Naive thymus-derived CD4-positive, alpha-beta T cell (primary cell): ENCODE results near the gene FGFR3. TPM values are rescaled to one million over a fixed set of nuclear protein-coding genes. Genes with fewer than 3 reads are reported as not detected.

Experiments
- ATAC-seq: fragments of 150-1000 bp; cut with Tn5 transposase; 2 replicates; pipeline ENCODE4 v1.10.0; 2021; ENCODE audit warnings: mild to moderate bottlenecking, moderate library complexity
- CTCF ChIA-PET: fragments of 350-600 bp; sonication (Branson Sonifier 250); formaldehyde crosslinking; loops from one replicate; lab custom pipeline; 2021; ENCODE audit warnings: antibody characterized with exemption; lab: Charles Lee
- POLR2A ChIA-PET: fragments of 350-600 bp; sonication (Branson Sonifier 250); formaldehyde crosslinking; loops from one replicate; lab custom pipeline; 2021; ENCODE audit warnings: antibody characterized with exemption, inconsistent platforms; lab: Charles Lee
- DNase-seq, 9 donors: peaks; one replicate each; pipeline versions ENCODE4 v3.0.0 to v3.0.0-alpha.2; 2020 to 2022; ENCODE audit warnings: mixed read lengths in 1 of 9
- H3K27ac ChIP-seq: one replicate; pipeline ENCODE4 v1.7.0; 2013; ENCODE audit warnings: mild to moderate bottlenecking, low read depth, low read length, moderate library complexity
- H3K27me3 ChIP-seq, 2 donors: one replicate each; pipeline ENCODE4 v1.7.0; 2013; ENCODE audit warnings: low read length in 2 of 2, mild to moderate bottlenecking in 2 of 2, moderate library complexity in 2 of 2; ENCODE audit not compliant: control insufficient read depth in 2 of 2, insufficient read depth in 2 of 2
- H3K36me3 ChIP-seq, 3 experiments: 1 replicate in 2 of 3; 2 replicates in 1 of 3; pipeline ENCODE4 v1.7.0; 2013; ENCODE audit warnings: low read length in 3 of 3, mild to moderate bottlenecking in 3 of 3, moderate library complexity in 1 of 3; ENCODE audit not compliant: insufficient read depth in 3 of 3, control insufficient read depth in 2 of 3
- H3K4me1 ChIP-seq, 2 donors: one replicate each; pipeline ENCODE4 v1.7.0; 2013; ENCODE audit warnings: low read length in 2 of 2, mild to moderate bottlenecking in 2 of 2, moderate library complexity in 1 of 2; ENCODE audit not compliant: control insufficient read depth in 2 of 2, insufficient read depth in 2 of 2
- H3K4me3 ChIP-seq: 2 replicates; pipeline ENCODE4 v1.7.0; 2013; ENCODE audit warnings: mild to moderate bottlenecking, low read length
- H3K9me3 ChIP-seq, 3 experiments: 1 replicate in 2 of 3; 2 replicates in 1 of 3; pipeline ENCODE4 v1.7.0; 2013; ENCODE audit warnings: low read length in 3 of 3; ENCODE audit not compliant: control insufficient read depth in 2 of 3
- H3K27ac Mint-ChIP-seq, 9 donors: one replicate each; pipeline ENCODE4 v1.8.0; 2020 to 2022; ENCODE audit warnings: mixed read lengths in 9 of 9, mild to moderate bottlenecking in 8 of 9, moderate library complexity in 5 of 9, inconsistent platforms in 2 of 9
- H3K27me3 Mint-ChIP-seq, 5 donors: one replicate each; pipeline ENCODE4 v1.8.0; 2021 to 2022; ENCODE audit warnings: mixed read lengths in 5 of 5, mild to moderate bottlenecking in 1 of 5
- H3K36me3 Mint-ChIP-seq, 5 donors: one replicate each; pipeline ENCODE4 v1.8.0; 2020 to 2022; ENCODE audit warnings: mixed read lengths in 5 of 5, mild to moderate bottlenecking in 3 of 5, inconsistent platforms in 1 of 5
- H3K4me1 Mint-ChIP-seq, 7 donors: one replicate each; pipeline ENCODE4 v1.8.0; 2020 to 2022; ENCODE audit warnings: mixed read lengths in 7 of 7, mild to moderate bottlenecking in 3 of 7, inconsistent platforms in 1 of 7
- H3K4me3 Mint-ChIP-seq, 10 donors: one replicate each; pipeline ENCODE4 v1.8.0; 2020 to 2022; ENCODE audit warnings: mild to moderate bottlenecking in 10 of 10, mixed read lengths in 10 of 10, moderate library complexity in 6 of 10, inconsistent platforms in 2 of 10
- H3K9me3 Mint-ChIP-seq, 11 donors: one replicate each; pipeline ENCODE4 v1.8.0; 2020 to 2022; ENCODE audit warnings: mixed read lengths in 11 of 11, mild to moderate bottlenecking in 4 of 11, inconsistent platforms in 1 of 11, moderate library complexity in 1 of 11
- intact Hi-C, 2 donors: fragments of 100-400 bp; cut with micrococcal nuclease; formaldehyde crosslinking; loops; one replicate each; pipeline ENCODE4 v1.15.1; 2023
- polyA plus RNA-seq, 2 donors: library from polyadenylated mRNA; unstranded; fragments of 300-500 nt; fragmentation: Illumina TruSeq; gene quantifications; one replicate each; pipeline ENCODE4 v1.2.3, GENCODE V29; 2021
- total RNA-seq, 6 experiments: library from RNA in 5 of 6; stranded (reverse) in 5 of 6; gene quantifications; 1 replicate in 5 of 6; 2 replicates in 1 of 6; pipeline ENCODE4 v1.2.3 and lab custom pipeline; 2021 to 2026

The FGFR3 gene
- total and polyA plus RNA-seq, 7 experiments from 2014 or later, result 1.0 TPM; not detected in 6

GRCh38 chr4:1750381-1751154 is 42.5 kb upstream of the FGFR3 start:
- H3K9me3 Mint-ChIP-seq, result no peaks in the 10 kb centered on the region
- H3K9me3 ChIP-seq, result no peaks in the 10 kb centered on the region
- H3K4me3 Mint-ChIP-seq, result no peak overlapping the region
- ChIA-PET POLR2A (no interaction called here), CTCF (interaction anchor here (0.6 to 2.5 kb wide), 2 partner anchors 89 to 149 kb away, joined by 3 to 11 read pairs; no protein-coding TSS in a partner anchor)
- ATAC-seq, result no peak
- peak overlapping the region in 1 of 9 donors; percentile 31 for H3K27ac Mint-ChIP-seq
- no peak overlapping the region for H3K4me3 ChIP-seq
- peaks cover 0 to 10% of the 10 kb centered on the region in 2 donors for H3K4me1 ChIP-seq
- no peaks in the 10 kb centered on the region for H3K27me3 Mint-ChIP-seq
- H3K36me3 Mint-ChIP-seq, result no peaks in the 10 kb centered on the region
- H3K27me3 ChIP-seq, result no peaks in the 10 kb centered on the region
- no peaks in the 10 kb centered on the region for H3K36me3 ChIP-seq
- peaks cover 0 to 3% (median 0%) of the 10 kb centered on the region in 7 donors for H3K4me1 Mint-ChIP-seq
- no peak for DNase-seq
- H3K27ac ChIP-seq, result no peak overlapping the region
- intact Hi-C loops, result no loop called here

GRCh38 chr4:1751155-1751918 is 41.8 kb upstream of the FGFR3 start:
- no peak overlapping the region for H3K27ac ChIP-seq
- no peaks in the 10 kb centered on the region for H3K27me3 Mint-ChIP-seq
- no peaks in the 10 kb centered on the region for H3K36me3 ChIP-seq
- H3K27me3 ChIP-seq, result no peaks in the 10 kb centered on the region
- POLR2A ChIA-PET, result no interaction called here
- H3K4me3 ChIP-seq, result no peak overlapping the region
- H3K4me1 Mint-ChIP-seq, result peaks cover 0 to 3% (median 0%) of the 10 kb centered on the region in 7 donors
- H3K4me3 Mint-ChIP-seq, result no peak overlapping the region
- ATAC-seq, result no peak
- no peak overlapping the region for H3K27ac Mint-ChIP-seq
- no peaks in the 10 kb centered on the region for H3K9me3 ChIP-seq
- H3K36me3 Mint-ChIP-seq, result no peaks in the 10 kb centered on the region
- DNase-seq, result no peak
- intact Hi-C loops, result no loop called here
- H3K9me3 Mint-ChIP-seq, result no peaks in the 10 kb centered on the region
- peaks cover 0 to 10% of the 10 kb centered on the region in 2 donors for H3K4me1 ChIP-seq
- CTCF ChIA-PET, result interaction anchor here (0.6 to 2.5 kb wide), 2 partner anchors 88 to 148 kb away, joined by 3 to 11 read pairs; no protein-coding TSS in a partner anchor

GRCh38 chr4:1751919-1752283 is 41.2 kb upstream of the FGFR3 start:
- H3K4me3 ChIP-seq, result no peak overlapping the region
- CTCF ChIA-PET, result interaction anchor here (2.5 kb wide), 1 partner anchor 147 kb away, joined by 11 read pairs; no protein-coding TSS in a partner anchor
- intact Hi-C loops, result no loop called here

DNA sequence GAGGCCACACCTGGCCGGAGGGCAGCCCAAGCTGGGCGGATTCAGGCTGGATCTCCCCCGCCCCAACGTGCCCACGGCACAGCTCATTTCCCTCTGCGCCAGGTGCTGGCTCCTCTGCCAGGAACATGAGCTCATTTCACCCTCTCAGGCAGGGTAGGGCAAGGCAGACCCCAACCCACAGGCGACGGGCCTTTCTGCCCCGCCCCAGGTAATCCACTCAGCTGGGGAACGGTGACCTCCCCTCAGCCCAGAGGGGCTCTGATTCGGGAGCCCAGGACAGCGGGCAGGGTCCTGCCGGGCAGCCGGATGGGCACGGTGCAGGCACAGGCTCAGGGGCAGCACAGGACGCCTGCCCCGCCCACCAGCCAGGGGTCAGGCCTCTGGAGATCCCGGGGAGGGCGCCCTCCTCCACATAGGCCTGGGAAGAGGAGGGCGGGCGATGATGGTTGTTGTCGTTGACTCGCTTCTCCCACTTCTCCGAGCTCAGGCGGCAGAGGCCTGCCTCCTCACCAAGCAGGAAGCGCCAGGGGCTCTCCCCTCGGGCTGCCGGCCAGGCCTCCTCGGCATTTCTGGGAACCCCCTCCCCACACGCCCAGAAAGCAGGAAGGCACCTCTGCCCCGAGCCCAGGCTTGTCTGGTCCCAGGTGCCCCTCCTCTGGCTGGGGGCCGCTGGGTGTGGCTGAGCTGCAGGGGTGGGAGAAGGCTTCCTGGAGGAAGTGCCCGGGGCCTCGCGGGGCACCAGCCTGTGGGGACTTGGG is 40.6 kb upstream of the FGFR3 start:
- Histone ChIP-seq H3K4me1 (peaks cover 0 to 10% of the 10 kb centered on the region in 2 donors), H3K4me3 (no peak overlapping the region), H3K36me3 (no peaks in the 10 kb centered on the region), H3K27ac (no peak overlapping the region), H3K27me3 (no peaks in the 10 kb centered on the region), H3K9me3 (no peaks in the 10 kb centered on the region)
- CTCF ChIA-PET, result interaction anchor here (0.6 to 2.5 kb wide), 3 partner anchors 39 to 147 kb away, joined by 3 to 11 read pairs (median 3); no protein-coding TSS in a partner anchor
- Mint-ChIP-seq H3K36me3 (no peaks in the 10 kb centered on the region), H3K9me3 (no peaks in the 10 kb centered on the region), H3K27me3 (no peaks in the 10 kb centered on the region), H3K27ac (peak overlapping the region in 1 of 9 donors; percentile 74), H3K4me3 (peak overlapping the region in 2 of 10 donors; percentile 12 to 39), H3K4me1 (peaks cover 0 to 3% (median 0%) of the 10 kb centered on the region in 7 donors)
- POLR2A ChIA-PET, result no interaction called here
- DNase-seq (peak in 2 of 9 donors; percentile 11 to 66), ATAC-seq (no peak)
- intact Hi-C loops, result no loop called here

More at GRCh38 chr4:1751919-1752283, 41.2 kb upstream of the FGFR3 start:
- Histone ChIP-seq H3K27me3 (no peaks in the 10 kb centered on the region), H3K9me3 (no peaks in the 10 kb centered on the region), H3K36me3 (no peaks in the 10 kb centered on the region), H3K4me1 (peaks cover 0 to 10% of the 10 kb centered on the region in 2 donors), H3K27ac (no peak overlapping the region)
- Mint-ChIP-seq H3K9me3 (no peaks in the 10 kb centered on the region), H3K36me3 (no peaks in the 10 kb centered on the region), H3K27me3 (no peaks in the 10 kb centered on the region), H3K4me1 (peaks cover 0 to 3% (median 0%) of the 10 kb centered on the region in 7 donors), H3K4me3 (peak overlapping the region in 1 of 10 donors; percentile 39), H3K27ac (no peak overlapping the region)
- no peak for ATAC-seq
- no peak for DNase-seq
- POLR2A ChIA-PET, result no interaction called here

GRCh38 chr4:1753294-1753696 is 39.8 kb upstream of the FGFR3 start:
- POLR2A ChIA-PET, result no interaction called here
- no peaks in the 10 kb centered on the region for H3K27me3 Mint-ChIP-seq

GRCh38 chr4:1753697-1754311 is 39.3 kb upstream of the FGFR3 start:
- Histone ChIP-seq H3K4me3 (no peak overlapping the region), H3K9me3 (no peaks in the 10 kb centered on the region), H3K27ac (no peak overlapping the region), H3K36me3 (no peaks in the 10 kb centered on the region), H3K27me3 (no peaks in the 10 kb centered on the region), H3K4me1 (peaks cover 0 to 10% of the 10 kb centered on the region in 2 donors)
- Mint-ChIP-seq H3K36me3 (no peaks in the 10 kb centered on the region), H3K27me3 (no peaks in the 10 kb centered on the region), H3K4me1 (peaks cover 0 to 3% (median 0%) of the 10 kb centered on the region in 7 donors), H3K4me3 (no peak overlapping the region), H3K9me3 (no peaks in the 10 kb centered on the region), H3K27ac (no peak overlapping the region)
- ATAC-seq, result no peak
- ChIA-PET POLR2A (no interaction called here), CTCF (no interaction called here)
- DNase-seq, result no peak
- intact Hi-C loops, result no loop called here

More at GRCh38 chr4:1753294-1753696, 39.8 kb upstream of the FGFR3 start:
- no peaks in the 10 kb centered on the region for H3K9me3 Mint-ChIP-seq
- Histone ChIP-seq H3K4me1 (peaks cover 0 to 10% of the 10 kb centered on the region in 2 donors), H3K27me3 (no peaks in the 10 kb centered on the region), H3K27ac (no peak overlapping the region), H3K4me3 (no peak overlapping the region), H3K36me3 (no peaks in the 10 kb centered on the region), H3K9me3 (no peaks in the 10 kb centered on the region)
- H3K36me3 Mint-ChIP-seq, result no peaks in the 10 kb centered on the region
- intact Hi-C loops, result no loop called here
- CTCF ChIA-PET, result no interaction called here
- H3K4me1 Mint-ChIP-seq, result peaks cover 0 to 3% (median 0%) of the 10 kb centered on the region in 7 donors
- peak overlapping the region in 2 of 10 donors; percentile 33 to 39 for H3K4me3 Mint-ChIP-seq
- DNase-seq (no peak), ATAC-seq (no peak)
- H3K27ac Mint-ChIP-seq, result peak overlapping the region in 1 of 9 donors; percentile 74
